GM12872 (cell line): ENCODE results near the gene KLRC4.

Source experiments
- TF ChIP-seq, protein P1 (sequence below): IDR thresholded peaks from 3 replicates; pipeline ENCODE4 v1.5.1; 2011; ENCODE audit warnings: low read depth, mild to moderate bottlenecking, low read length, moderate library complexity; ENCODE audit not compliant: insufficient read depth

The KLRC4 gene

DNA sequence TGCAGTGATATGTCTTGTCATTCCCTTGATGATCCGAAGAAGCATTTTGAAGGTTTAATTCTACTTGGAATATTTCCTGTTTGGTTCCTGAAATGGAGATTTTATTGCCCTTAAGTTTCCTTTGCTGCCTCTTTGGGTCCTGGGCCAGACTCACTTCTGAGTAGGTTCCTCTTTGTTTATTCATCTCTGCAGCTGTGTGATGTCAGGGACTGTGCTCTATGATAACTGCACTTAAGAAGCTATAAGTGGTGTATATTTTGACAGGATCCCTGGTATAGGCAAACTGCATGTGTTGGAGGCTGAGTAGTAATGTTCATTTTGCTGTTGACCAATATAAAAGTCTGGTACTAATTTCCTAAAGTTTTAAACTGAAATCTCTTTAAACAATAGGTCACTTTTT is at the start of gene KLRC4:
KLRC4 (minus strand) TSS at position 366 of the 400 bp plus-strand sequence; CDS start at position 184, 182 bp downstream.
- TF ChIP-seq, protein P1, sequence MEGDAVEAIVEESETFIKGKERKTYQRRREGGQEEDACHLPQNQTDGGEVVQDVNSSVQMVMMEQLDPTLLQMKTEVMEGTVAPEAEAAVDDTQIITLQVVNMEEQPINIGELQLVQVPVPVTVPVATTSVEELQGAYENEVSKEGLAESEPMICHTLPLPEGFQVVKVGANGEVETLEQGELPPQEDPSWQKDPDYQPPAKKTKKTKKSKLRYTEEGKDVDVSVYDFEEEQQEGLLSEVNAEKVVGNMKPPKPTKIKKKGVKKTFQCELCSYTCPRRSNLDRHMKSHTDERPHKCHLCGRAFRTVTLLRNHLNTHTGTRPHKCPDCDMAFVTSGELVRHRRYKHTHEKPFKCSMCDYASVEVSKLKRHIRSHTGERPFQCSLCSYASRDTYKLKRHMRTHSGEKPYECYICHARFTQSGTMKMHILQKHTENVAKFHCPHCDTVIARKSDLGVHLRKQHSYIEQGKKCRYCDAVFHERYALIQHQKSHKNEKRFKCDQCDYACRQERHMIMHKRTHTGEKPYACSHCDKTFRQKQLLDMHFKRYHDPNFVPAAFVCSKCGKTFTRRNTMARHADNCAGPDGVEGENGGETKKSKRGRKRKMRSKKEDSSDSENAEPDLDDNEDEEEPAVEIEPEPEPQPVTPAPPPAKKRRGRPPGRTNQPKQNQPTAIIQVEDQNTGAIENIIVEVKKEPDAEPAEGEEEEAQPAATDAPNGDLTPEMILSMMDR = no peak

DNA sequence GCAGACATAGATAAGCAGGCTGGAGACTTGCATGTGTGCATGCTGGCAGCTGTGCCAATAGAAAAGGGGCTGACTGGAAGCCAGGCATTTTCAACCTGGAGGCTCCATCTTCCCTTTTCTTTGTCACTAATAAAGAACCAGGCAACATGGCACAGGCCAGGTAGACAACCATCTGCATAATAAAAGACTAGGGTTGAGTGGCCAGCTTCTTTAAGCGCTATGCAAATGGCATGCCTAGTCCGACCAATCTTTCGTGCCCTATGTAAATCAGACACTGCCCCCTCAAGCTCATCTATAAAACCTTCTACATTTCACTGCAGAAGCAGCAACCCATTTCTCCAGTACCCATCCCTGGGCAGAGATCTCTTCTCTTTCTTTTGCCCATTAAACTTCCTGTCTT is 48.2 kb upstream of the KLRC4 start:
- TF ChIP-seq, protein P1 = no peak

DNA sequence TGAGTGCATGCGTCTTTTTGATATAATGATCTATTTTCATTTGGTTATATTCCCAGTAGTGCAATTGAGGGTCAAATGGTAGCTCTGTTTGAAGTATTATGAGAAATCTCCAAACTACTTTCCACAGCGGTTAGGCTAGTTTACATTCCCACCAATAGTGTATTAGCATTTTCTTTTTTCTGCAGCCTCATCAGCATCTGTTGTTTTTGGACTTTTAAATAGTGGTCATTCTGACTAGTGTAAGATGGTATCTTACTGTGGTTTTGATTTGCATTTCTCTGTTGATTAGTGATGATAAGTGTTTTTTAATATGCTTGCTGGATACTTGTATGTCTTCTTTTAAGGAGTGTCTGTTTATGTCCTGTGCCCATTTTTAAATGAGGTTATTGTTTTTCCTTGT is 47.3 kb upstream of the KLRC4 start:
- TF ChIP-seq, protein P1 = no peak

DNA sequence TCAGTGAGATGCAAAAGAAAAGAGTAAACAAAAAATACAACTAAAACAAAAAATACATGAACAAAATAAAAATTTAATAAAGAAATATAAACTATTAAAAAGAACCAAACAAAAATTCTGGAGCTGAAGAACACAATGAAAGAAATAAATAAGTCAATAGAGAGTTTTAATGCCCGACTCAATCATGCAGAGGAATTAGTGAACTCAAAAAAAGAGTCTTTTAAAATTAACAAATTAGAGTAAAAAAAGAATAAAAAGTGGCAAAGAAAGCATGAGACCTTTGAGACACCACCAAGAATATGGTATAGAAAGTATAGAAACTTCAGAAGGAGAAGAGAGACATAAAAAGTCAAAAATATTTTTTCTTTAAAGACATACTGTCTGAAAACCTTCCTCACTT is 46.2 kb upstream of the KLRC4 start:
- TF ChIP-seq, protein P1 = no peak

DNA sequence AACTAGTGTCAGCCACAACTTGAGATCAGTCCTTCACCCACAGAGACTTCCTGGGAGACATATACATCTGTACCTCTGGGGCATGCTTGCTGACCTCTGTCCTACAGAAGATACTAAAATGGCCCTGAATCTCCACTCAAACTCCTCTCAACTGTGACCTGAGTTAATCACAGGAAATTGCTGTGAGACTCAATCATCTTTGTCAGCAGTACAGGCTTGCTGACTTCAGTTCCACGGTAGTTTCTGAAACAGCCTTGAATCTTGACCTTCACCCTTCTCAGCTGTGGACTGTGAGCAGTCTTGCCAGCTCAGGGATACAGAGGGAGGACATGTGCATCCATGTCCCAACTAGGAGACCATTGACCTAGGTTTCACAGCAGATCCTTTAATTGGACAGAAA is 45.0 kb upstream of the KLRC4 start:
- TF ChIP-seq, protein P1 = no peak

DNA sequence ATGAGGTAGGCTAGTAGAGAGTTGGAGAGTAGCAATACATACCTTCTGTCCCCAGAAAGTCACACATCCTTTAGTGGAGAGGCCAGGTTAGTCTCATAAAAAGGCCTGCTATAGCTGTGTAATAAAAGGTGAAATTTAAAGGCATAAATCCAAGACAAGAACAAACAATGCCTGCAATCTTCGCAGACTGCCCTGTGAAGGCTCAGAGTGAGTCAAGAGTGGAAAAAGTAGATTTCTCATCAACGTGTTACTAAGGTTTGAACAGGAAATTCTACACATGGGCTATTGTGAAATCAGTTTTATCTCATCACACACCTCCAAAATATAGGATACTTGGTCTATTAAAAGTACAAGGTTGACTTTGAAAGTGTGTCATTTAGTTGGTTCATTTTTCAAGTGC is 43.6 kb upstream of the KLRC4 start, which contains the start of gene KLRC1:
KLRC1 (minus strand) TSS at position 222 of the 400 bp plus-strand sequence. CDS start 2,221 bp downstream, outside the sequence.
- TF ChIP-seq, protein P1 = no peak

- TF ChIP-seq, protein P1 = no peak
Measured at GRCh38 chr12:10448236-10448635, 38.7 kb upstream of the KLRC4 start.
